Mucosa of stomach (tissue), 1 donor: Measurements from ENCODE around the gene PCDHB12.
"Not testable (repeated sequence)": the region's sequence is repeated elsewhere in the genome, so short reads cannot be mapped to it uniquely, and the experiment has no call there.

Source experiments
- H3K27me3 ChIP-seq: one replicate; pipeline ENCODE4 v1.7.0; 2013; ENCODE audit warnings: mild to moderate bottlenecking, low read length; ENCODE audit not compliant: control insufficient read depth, insufficient read depth
- H3K36me3 ChIP-seq: one replicate; pipeline ENCODE4 v1.7.0; 2013; ENCODE audit warnings: low read length; ENCODE audit not compliant: control insufficient read depth, insufficient read depth
- H3K4me1 ChIP-seq: one replicate; pipeline ENCODE4 v1.7.0; 2013; ENCODE audit warnings: mild to moderate bottlenecking, low read length; ENCODE audit not compliant: control insufficient read depth, insufficient read depth
- H3K4me3 ChIP-seq: one replicate; pipeline ENCODE4 v1.7.0; 2013; ENCODE audit warnings: low read length
- H3K9ac ChIP-seq: one replicate; pipeline ENCODE4 v1.7.0; 2013; ENCODE audit warnings: mild to moderate bottlenecking, low read length, moderate library complexity
- H3K9me3 ChIP-seq: one replicate; pipeline ENCODE4 v1.7.0; 2013; ENCODE audit warnings: mild to moderate bottlenecking, low read length, moderate library complexity; ENCODE audit not compliant: control insufficient read depth
- donor health status: Pancreatic carcinoma.

The PCDHB12 gene

GRCh38 chr5:141188682-141189081 lies 19.8 kb upstream of the PCDHB12 start:
- H3K4me3 ChIP-seq, H3K9me3 ChIP-seq, H3K27me3 ChIP-seq, H3K36me3 ChIP-seq, H3K4me1 ChIP-seq, H3K9ac ChIP-seq: not testable (repeated sequence)

- H3K4me3 ChIP-seq, H3K36me3 ChIP-seq, H3K9me3 ChIP-seq, H3K4me1 ChIP-seq, H3K9ac ChIP-seq, H3K27me3 ChIP-seq: not testable (repeated sequence)
Observed at GRCh38 chr5:141189131-141189530, 19.4 kb upstream of the PCDHB12 start.

- Histone ChIP-seq H3K9me3 (no peaks in the 10 kb centered on the region), H3K4me1 (no peaks in the 10 kb centered on the region), H3K4me3 (no peak within 1 kb of the TSS), H3K27me3 (no peaks in the 10 kb centered on the region), H3K9ac (no peak within 1 kb of the TSS), H3K36me3 (no peaks in the 10 kb centered on the region)
Observed at GRCh38 chr5:141192110-141192725, 16.3 kb upstream of the PCDHB12 start, which contains the start of gene PCDHB10. Gene PCDHB10, plus strand, starts transcription at chr5:141192353. Its CDS starts 200 bp downstream, at chr5:141192553.

DNA sequence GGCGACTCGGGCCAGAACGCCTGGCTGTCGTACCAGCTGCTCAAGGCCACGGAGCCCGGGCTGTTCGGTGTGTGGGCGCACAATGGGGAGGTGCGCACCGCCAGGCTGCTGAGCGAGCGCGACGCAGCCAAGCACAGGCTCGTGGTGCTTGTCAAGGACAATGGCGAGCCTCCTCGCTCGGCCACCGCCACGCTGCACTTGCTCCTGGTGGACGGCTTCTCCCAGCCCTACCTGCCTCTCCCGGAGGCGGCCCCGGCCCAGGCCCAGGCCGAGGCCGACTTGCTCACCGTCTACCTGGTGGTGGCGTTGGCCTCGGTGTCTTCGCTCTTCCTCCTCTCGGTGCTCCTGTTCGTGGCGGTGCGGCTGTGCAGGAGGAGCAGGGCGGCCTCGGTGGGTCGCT lies 14.2 kb upstream of the PCDHB12 start:
- not testable (repeated sequence) for H3K4me1 ChIP-seq, H3K9me3 ChIP-seq, H3K27me3 ChIP-seq, H3K9ac ChIP-seq, H3K36me3 ChIP-seq, H3K4me3 ChIP-seq

- H3K36me3 ChIP-seq, result no peaks in the 10 kb centered on the region
- no peaks in the 10 kb centered on the region for H3K4me1 ChIP-seq
- no peak overlapping the region for H3K9ac ChIP-seq
- no peaks in the 10 kb centered on the region for H3K9me3 ChIP-seq
- H3K4me3 ChIP-seq, result no peak overlapping the region
- H3K27me3 ChIP-seq, result no peaks in the 10 kb centered on the region
Observed at GRCh38 chr5:141196363-141196762, 12.2 kb upstream of the PCDHB12 start.

GRCh38 chr5:141199359-141200235 lies 8.9 kb upstream of the PCDHB12 start, which contains the start of gene PCDHB11:
Gene PCDHB11, plus strand, starts transcription at chr5:141199627. Its CDS starts 148 bp downstream, at chr5:141199775.
- Histone ChIP-seq H3K4me1 (no peaks in the 10 kb centered on the region), H3K36me3 (no peaks in the 10 kb centered on the region), H3K9ac (no peak within 1 kb of the TSS), H3K9me3 (no peaks in the 10 kb centered on the region), H3K27me3 (no peaks in the 10 kb centered on the region), H3K4me3 (no peak within 1 kb of the TSS)

- H3K27me3 ChIP-seq, H3K36me3 ChIP-seq, H3K9ac ChIP-seq, H3K4me3 ChIP-seq, H3K4me1 ChIP-seq, H3K9me3 ChIP-seq: not testable (repeated sequence)
Observed at GRCh38 chr5:141201126-141201525, 7.4 kb upstream of the PCDHB12 start.

DNA sequence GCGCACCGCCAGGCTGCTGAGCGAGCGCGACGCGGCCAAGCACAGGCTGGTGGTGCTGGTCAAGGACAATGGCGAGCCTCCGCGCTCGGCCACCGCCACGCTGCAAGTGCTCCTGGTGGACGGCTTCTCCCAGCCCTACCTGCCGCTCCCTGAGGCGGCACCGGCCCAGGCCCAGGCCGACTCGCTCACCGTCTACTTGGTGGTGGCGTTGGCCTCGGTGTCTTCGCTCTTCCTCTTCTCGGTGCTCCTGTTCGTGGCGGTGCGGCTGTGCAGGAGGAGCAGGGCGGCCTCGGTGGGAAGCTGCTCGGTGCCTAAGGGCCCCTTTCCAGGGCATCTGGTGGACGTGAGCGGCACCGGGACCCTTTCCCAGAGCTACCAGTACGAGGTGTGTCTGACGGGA lies 6.9 kb upstream of the PCDHB12 start:
- not testable (repeated sequence) for H3K9me3 ChIP-seq, H3K9ac ChIP-seq, H3K27me3 ChIP-seq, H3K4me1 ChIP-seq, H3K4me3 ChIP-seq, H3K36me3 ChIP-seq

GRCh38 chr5:141210281-141210680 lies 1.8 kb downstream of the PCDHB12 start:
- not testable (repeated sequence) for H3K27me3 ChIP-seq, H3K36me3 ChIP-seq, H3K4me3 ChIP-seq, H3K9me3 ChIP-seq, H3K9ac ChIP-seq, H3K4me1 ChIP-seq

DNA sequence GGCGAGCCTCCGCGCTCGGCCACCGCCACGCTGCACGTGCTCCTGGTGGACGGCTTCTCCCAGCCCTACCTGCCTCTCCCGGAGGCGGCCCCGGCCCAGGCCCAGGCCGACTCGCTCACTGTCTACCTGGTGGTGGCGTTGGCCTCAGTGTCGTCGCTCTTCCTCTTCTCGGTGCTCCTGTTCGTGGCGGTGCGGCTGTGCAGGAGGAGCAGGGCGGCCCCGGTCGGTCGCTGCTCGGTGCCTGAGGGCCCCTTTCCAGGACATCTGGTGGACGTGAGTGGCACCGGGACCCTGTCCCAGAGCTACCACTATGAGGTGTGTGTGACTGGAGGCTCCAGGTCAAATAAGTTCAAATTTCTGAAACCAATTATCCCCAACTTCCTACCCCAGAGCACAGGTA lies 2.3 kb downstream of the PCDHB12 start:
- H3K9ac ChIP-seq, H3K4me3 ChIP-seq, H3K36me3 ChIP-seq, H3K4me1 ChIP-seq, H3K27me3 ChIP-seq, H3K9me3 ChIP-seq: not testable (repeated sequence)

DNA sequence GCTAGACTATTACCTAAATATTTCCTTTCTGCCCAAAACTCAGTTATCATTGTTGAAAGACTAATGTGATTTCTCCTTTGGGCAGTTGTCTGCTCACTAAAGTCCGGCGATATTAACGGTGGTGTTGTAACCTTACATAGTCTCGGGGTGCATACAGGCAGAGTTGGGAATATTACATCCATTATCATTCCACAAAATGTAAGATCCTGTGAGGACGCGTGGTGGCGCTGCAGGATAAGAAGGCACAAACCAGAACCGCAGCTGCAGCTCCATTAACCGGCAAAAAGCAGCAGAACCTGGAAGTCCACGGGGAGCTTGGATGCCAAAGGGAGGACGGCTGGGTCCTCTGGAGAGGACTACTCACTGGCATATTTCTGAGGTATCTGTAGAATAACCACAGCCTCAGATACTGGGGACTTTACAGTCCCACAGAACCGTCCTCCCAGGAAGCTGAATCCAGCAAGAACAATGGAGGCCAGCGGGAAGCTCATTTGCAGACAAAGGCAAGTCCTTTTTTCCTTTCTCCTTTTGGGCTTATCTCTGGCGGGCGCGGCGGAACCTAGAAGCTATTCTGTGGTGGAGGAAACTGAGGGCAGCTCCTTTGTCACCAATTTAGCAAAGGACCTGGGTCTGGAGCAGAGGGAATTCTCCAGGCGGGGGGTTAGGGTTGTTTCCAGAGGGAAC lies 5.3 kb downstream of the PCDHB12 start, which contains the start of gene PCDHB13:
TSS of gene PCDHB13 (plus strand) at position 264 of the 684 bp plus-strand sequence. CDS start at position 469, 205 bp downstream.
- not testable (repeated sequence) for H3K9me3 ChIP-seq, H3K4me1 ChIP-seq, H3K36me3 ChIP-seq, H3K9ac ChIP-seq, H3K4me3 ChIP-seq, H3K27me3 ChIP-seq

DNA sequence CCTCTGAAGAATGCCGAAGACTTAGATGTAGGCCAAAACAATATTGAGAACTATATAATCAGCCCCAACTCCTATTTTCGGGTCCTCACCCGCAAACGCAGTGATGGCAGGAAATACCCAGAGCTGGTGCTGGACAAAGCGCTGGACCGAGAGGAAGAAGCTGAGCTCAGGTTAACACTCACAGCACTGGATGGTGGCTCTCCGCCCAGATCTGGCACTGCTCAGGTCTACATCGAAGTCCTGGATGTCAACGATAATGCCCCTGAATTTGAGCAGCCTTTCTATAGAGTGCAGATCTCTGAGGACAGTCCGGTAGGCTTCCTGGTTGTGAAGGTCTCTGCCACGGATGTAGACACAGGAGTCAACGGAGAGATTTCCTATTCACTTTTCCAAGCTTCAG lies 6.1 kb downstream of the PCDHB12 start:
- not testable (repeated sequence) for H3K4me1 ChIP-seq, H3K9me3 ChIP-seq, H3K36me3 ChIP-seq, H3K4me3 ChIP-seq, H3K9ac ChIP-seq, H3K27me3 ChIP-seq
